Forelimb muscle (tissue), 1 donor: ENCODE results near the gene TULP4. TPM values are rescaled to one million over a fixed set of nuclear protein-coding genes. Genes with fewer than 3 reads are reported as not detected.
"Not testable (repeated sequence)": the region's sequence is repeated elsewhere in the genome, so short reads cannot be mapped to it uniquely, and the experiment has no call there.

ENCODE experiments used
- DNase-seq: peaks from one replicate; pipeline ENCODE4 v3.0.0-alpha.2; 2013; ENCODE audit warnings: low read depth
- polyA plus RNA-seq: library from polyadenylated mRNA; unstranded; fragments of 120-200 nt; gene quantifications from one replicate; pipeline ENCODE4 v1.2.1, GENCODE V29; 2013; ENCODE audit not compliant: insufficient read length

Gene TULP4
- polyA plus RNA-seq, 1 donor: 16.0 TPM

DNA sequence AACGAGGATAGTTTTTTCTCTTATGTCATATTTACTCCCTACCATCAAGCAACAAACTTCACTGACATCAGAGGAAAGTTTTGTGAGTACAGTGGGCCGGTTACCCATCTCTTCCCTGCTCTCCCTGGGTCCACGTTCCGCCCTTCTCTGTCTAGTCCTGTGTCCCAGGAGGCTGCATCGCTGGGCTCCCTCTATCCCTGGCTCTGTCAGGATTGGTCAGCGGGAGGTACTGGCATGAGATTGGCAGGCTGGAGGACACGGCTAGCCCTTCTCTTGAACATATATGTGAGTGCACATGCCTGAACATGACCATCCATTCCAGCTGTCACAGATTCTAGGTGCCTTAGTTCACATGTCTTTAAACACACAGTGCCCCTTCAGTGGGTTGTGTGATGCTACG, 217.4 kb downstream of the TULP4 start:
- no peak for DNase-seq

DNA sequence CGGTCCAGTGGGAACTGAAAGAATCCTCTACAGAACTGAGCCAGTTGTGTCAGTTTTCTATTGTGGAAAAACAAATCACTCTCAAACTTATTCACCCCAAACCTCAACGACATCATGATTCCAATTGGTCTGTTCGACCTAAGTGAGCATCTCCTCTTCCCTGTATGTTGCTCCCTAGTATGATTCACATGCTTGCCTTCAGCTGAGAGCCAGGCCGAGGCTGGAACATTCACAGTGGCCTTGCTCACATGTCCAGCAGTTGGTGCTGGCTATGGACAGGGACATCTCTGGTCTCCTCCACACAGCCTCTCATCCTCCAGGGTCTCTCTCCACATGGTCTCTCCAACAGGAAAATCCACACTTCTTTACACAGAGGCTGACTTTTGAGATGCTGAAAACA, 219.3 kb downstream of the TULP4 start:
- no peak for DNase-seq

DNA sequence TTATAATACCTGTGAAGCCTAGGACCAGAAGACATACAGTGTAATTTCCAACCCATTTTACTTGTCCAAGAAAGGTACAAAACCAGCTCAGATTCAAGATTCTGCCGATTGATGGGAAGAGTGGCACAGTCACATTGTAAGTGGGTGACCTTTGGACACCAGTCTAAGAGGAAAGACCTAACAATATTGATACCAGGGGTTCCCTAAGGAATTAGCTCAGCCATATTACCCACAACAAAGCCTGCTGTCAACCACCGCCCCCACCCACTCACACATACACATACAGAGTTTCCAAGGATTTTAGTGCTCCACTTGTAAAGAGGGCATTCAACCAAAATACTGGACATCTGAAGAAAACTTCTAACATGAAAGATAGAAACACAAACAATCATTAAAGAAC, 219.7 kb downstream of the TULP4 start:
- no peak for DNase-seq

DNA sequence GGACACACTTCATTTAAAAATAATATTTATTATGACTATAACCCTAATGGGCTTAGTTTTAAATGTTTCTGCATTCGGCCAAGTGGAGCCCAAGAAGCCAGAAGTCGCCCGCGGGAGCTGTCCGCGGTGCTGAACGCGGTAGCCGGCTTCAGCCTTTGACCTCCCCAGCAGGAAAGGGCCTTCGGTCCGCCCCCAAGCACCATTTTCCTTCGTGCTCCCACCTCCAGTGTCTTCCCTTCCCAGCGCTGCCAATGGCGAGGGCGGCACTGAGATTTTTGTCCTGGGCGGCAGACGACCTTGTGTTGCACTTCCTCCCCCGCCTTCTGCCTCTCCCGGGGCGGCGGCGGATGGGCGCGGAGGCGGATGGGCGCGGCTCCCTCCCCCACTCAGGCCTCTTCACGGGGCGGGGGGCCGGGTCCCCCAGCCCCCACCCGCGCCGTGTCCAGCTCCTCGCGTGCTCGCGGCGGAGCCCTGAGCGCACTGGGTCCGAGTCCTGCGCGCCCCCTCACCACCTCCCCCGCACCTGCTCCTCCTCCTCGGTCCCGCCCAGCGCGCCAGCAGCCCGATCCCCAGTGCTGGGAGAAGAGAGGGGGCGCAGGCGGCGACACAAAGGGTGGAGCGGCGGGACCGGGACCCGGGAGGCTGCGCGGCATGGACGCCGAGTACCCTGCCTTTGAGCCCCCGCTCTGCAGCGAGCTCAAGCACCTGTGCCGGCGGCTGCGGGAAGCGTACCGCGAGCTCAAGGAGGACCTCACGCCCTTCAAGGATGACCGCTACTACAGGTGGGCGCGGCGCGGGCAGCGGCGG, 224.0 kb downstream of the TULP4 start:
- no peak for DNase-seq

DNA sequence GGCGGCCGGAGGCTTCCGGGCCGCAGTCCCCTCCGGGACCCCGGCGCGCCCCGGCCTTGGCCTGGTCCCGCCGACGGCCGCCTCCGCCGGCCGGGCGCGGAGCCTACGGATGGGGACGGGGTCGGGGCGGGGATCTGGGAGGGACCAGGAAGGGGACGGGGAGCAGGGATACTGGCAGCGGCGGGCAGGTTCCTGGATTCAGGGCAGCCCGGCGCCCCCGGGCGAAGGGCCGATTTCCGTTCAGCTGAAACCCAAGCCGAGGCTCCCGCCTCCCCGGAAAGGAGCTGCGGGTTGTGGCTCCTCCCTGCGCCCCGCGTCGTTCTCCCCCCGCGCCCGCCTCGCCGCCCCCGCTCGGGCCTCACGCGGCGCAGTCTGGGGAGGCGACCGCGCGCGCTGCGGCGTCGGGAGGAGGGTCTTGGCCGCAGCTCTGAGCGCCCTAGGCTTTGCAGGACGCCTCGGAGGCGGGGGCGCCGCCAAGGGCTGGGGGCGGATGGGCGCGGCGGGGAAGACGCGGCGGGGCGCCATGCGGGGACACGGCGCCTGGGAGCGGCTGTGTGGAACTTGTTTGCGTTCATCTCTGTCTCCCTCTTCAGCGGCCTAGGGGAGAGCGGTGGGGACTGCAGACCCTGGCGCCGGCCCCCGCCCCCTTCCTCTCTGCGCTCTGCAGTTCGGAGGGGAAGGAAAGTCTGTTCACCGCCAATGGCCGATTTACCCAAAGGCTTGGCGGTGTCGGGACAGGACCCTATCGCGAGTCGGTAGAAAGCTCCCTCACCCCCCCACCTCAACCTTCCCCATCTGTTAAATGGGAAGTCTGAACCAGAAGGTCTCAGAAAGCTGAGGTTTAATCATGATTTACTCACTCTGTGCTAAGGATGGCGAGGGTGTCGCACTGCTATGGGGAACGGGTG, 224.9 kb downstream of the TULP4 start:
- no peak for DNase-seq

DNA sequence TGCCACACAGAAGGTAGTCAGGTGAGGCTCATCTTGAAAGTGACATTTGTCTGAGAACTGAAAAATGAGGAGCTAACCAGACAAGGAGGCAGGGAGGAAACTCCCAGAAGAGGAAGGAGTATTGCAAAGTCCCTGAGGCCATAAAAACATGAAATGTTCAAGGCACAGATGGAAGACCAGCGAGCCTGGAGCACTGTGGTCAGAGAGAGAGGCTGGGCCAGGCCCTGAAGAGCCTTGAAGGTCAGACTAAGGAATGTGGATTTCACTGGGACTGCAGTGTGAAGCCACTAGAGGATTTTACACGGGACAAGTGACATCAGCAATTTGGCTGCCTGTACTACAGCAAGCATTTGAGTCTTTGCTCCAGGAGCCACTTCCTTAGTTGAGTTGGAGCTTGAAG, 226.5 kb downstream of the TULP4 start:
- DNase-seq: no peak

DNA sequence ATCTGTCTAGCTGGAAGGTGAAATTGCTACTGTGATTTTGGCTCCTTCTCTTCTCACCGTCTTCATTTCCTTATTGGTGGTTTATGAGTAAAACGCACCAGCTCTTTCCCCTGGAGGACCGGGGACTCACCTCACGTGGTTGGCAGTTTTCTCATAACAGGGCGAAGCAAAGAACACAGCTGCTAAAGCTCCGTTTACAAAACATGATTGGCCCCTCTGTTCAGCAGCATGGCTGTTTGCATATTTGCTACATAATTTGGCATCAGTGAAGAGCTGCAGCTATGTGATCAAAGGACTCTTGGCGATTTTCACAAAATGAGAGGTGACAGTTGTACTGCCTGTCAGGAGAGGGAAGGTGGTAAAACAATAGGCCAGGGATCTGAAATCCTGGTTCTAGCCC, 227.1 kb downstream of the TULP4 start:
- no peak for DNase-seq

DNA sequence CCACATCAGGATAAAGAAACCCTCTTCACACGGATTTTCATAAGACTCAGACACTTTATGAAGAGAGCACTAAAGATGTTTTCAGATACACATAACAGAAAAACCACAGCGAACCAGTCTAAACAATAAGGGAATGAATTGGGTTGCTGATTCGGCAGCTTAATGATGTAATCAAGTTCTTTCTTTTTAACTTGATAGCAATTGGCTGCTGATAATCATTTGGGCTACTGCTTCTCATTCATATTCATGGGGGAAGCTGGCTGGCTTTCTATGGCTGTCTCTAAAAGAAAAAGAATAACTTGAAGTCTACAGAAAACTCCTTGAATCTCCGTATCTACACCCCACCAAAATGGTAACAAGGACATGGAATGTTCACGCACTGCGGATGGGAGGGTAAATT, 227.6 kb downstream of the TULP4 start:
- no peak for DNase-seq

DNA sequence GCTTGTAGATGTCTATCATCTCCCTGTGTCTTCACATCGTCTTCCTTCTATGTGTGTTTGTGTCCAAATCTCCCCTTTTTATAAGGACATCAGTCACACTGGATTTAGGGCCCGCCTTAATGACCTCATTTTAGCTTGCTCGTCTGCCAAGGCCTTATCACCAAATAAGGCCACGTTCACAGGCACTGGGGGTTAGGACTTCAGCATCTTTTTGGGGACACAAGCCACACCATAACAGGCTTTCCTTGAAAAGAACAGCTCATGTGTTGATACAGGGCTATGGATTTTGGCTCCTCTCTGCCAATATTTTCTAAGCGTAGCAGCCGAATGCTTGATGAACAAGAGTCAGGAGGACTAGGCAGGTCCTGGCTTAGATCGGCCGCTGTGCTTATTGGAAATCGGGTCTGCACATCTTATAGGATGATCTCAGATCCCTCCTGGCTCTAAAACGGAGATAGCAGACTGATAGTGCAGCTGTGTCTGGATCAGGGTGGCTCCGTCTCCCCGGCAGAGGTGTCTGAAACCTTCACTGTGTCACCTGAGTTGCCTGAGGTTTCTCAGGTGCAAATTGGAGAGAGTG, 231.4 kb downstream of the TULP4 start:
- DNase-seq: no peak

DNA sequence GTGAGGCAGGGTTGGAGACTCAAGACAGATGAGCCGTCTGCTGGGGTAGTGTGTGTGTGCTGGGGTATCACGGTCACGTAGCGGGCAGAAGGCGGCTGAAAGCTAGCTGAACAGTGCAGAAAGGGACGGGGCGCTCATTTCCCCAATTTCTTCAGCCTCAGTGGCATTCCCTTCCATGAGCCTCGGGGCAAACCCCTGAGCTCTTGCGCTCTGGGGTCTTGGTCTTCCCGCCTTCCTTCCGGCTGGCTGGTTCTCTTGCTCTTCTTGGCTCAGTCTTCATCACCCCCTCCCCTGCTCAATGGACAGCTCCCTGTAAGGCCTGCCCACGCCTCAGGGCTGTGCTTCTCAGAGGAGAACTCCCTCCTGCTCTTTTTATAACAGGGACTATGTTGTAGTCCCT, 232.2 kb downstream of the TULP4 start:
- no peak for DNase-seq

DNA sequence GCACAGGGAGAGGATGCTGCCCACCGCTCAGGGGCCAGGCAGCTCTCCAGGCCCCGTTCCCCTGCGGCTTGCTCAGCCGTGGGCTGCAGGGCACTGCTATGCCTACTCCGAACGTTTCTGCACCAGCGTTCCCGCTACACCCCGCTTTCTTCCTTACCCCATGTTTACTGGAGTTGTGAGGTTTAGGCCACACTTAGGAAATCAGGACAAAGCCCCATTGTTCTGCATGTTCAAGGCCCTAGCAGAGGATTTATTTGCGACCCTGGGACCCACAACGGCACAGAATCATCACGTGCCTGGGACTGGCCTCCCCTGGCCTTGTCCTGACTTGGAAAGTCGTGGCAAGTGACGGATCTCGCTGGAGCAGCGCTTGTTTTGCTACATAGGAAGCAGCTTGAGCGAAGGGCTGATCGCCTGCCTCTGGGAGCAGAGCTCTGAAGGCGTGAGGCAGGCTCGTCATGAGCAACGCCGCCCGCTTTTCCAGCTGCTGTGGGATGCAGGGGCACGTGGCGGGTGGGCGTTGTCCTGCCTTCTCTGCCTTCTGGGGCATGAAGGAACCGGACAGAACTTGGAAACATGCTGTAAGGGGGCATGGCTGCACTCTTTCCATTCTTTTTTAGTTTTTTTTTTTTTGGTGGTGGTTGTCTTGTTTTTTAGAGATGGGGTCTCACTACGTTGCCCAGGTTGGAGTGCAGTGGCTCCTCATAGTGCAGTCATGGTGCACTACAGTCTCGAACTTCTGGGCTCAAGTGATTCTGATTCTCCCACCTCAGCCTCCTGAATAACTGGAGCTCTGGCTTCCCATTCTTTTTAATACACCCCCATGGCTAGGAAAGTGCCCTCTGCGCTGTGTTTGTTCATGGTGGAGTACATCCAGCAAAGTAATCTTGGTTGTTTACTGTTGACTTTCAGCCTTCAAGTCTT, 233.0 kb downstream of the TULP4 start:
- DNase-seq: no peak

DNA sequence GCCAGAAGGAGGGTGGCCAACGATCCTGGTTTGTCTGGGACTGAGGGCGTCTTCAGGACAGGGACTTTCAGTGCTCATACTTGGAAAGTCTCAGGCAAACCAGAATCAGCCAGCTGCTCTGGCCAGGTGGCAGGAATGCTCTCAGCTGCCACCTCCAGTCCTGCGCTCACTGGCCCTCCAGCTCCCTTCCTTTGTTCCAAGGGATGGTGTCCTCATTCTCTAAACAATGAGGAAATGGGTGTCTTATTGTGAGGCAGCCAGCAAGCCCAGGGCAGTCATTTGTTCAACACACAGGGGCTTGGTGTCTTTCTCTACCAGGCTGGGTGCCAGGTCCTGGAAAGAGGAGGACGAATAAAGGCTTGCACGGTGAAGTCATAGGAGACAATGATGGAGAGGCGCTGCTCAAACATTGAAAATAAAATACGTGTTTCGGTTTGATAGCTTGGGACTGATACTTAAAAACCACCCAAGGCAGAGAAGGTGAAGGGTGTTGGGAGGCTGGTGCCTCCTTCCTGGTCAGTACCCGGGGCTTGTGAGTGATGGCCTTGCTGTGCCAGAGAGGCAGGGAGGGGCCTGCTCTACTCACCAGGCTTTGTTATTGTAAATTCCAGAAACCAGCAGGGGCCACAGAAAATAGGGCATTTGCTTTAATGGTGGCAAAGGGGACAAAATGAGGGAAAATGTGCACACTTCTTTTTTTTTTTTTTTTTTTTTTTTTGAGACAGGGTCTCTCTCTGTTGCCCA, 236.3 kb downstream of the TULP4 start:
- DNase-seq: no peak

DNA sequence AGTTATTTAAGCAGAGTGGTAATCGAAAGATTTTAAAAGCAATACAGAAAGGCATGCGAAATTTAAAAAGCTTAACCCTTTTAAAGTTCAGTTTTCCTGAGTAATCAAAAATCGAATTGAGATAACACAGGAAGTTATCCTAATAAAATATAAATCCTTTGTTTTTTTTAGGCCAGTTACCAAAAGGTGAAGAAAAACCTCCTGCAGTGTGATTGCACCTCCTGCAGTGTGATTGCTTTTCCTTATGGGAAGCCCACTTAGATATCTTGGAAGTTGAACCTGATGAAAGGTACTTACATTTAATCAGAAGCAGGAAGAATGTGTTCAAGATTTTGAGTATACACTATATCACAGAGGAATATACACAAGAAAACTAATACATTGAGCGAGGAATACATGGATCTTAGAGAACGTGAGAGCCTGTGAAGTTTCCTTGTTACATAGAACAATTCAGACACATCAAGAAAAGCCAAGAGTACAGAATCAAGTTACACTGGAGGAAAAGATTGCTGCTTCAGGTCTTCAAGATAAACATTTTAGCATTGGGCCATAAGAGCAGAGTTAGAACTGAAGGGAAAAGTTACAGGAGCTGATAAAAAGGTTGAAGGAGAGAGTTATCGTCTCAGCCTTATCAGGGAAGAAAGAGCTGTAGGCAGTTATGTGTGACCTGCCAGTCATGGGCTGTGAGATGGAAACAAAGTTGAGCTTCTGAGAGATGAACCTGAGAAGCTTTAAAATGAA, 240.0 kb downstream of the TULP4 start:
- DNase-seq: no peak

DNA sequence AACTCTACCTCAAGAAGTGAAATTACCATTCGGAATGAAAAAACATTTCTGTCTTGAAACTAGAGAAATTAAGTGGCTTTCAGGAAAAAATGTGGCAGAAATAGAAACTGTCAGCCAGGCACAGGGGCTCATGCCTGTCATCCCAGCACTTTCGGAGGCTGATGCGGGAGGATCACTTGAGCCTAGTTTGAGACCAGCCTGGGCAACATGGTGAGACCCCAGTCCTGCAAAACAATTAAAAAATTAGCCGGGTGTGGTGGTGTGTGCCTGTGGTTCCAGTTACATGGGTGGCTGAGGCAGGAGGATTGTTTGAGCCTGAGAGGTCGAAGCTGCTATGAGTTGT, 240.5 kb downstream of the TULP4 start:
- DNase-seq: no peak

DNA sequence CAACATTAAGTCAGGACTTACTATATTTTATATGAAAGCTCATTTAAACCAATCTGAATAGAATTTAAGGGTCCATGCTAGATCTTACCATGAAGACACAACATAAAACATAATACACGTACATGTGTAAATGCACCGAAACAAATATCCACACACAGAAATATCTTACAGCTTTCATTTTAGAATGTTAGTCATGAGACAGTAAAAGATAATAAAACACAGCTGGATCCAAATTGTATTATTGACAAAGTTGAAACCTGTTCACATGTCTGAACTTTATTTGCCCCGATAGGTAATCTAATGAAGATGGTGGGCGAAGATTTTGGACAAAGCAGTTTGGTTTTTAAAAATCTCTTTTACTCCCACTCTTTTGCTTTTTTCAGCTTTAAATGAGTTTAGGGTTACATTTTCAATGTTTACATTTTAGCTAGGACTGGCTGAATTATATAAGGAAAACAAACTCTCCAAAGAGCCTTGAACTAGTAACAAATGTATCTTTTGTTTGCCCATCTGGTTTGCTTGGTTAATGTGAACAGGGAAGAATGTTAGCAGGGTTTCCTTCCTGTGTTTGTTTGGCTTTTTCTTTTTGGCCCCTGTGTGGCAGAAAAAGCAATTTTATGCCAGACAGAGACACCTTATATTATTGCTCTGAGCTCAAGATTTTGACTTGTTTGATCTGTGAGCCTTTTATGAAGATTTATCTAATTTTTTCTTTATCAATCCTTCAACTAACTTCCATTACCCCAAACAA, 242.5 kb downstream of the TULP4 start:
- no peak for DNase-seq

DNA sequence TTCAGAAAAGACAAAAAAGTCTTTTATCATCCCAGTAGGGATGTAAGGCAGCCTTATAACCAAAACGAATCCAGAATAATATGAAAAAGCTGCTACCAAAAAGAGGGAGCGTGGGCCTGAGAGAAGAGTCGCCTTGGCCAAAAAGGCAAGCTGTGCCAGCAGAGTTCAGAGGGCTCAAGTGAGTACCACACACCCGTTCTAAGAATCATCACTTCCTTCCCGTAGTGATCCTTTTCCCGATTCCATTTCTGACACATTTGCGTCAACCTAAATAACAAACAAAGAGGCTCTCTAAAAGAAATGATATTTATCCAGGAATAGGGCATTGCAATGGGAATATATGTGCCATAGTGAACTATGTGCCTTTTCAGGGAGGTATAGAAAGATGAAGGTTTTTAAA, 243.8 kb downstream of the TULP4 start:
- no peak for DNase-seq

DNA sequence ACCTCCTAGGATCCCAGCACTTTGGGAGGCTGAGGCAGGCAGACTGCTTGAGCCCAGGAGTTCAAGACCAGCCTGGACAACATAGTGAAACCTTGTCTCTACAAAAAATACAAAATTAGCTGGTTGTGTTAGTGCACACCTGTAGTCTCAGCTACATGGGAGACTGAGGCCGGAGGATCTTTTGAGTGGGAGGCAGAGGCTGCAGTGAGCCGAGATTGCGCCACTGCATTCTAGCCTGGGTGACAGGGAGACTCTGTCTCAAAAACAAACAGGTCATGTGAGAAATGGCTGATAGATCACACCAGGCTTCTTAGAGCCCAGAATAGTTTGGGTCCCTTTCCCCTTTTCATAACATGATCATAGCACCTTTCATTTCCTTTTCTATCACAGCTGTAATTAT, 244.8 kb downstream of the TULP4 start:
- not testable (repeated sequence) for DNase-seq

DNA sequence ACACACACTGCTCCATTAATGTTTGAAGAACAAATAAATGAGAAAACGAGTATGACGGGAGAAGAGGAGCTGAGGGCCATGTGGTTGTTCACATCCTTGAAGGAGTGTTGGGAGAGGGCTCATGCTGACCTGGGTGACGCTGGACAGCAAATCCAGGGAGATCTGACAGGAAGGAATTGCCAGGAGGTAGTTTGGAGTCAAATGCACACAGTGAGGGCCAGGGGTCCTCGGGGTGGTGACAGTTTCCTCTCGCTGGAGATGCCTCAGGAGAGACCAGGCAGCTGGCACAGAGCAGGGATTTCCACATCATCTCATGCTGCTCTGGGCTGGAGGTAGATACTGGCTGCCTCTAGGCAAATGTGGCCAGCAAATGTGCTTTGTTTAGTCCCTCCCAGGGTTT, 245.7 kb downstream of the TULP4 start:
- DNase-seq: no peak
